HCT116 (cell line): ENCODE measurements around the gene ACSL3. TPM values are rescaled to one million over a fixed set of nuclear protein-coding genes. Genes with fewer than 3 reads are reported as not detected.
A peak's percentile ranks its signal among the peaks of the same experiment; 100 is the strongest.

Source experiments
- ATAC-seq: fragments of 200-7000 bp; cut with Tn5 transposase; 2 replicates; pipeline ENCODE4 v1.9.1; 2020; ENCODE audit warnings: mild to moderate bottlenecking, moderate library complexity
- BruUV-seq: library from RNA; stranded (reverse); fragments of 400-500 nt; replicated peaks from 2 replicates; lab custom pipeline; 2021; lab: Mats Ljungman, UMichigan
- CTCF ChIA-PET: fragments of 300-600 bp; sonication (Branson Sonifier 250); formaldehyde crosslinking; loops from one replicate; lab custom pipeline; 2021; ENCODE audit warnings: antibody characterized with exemption; lab: Charles Lee
- POLR2A ChIA-PET: fragments of 300-600, 350-600 bp; sonication (Branson Sonifier 250); formaldehyde crosslinking; loops from one replicate; lab custom pipeline; 2021; ENCODE audit warnings: antibody characterized with exemption; lab: Charles Lee
- RAD21 ChIA-PET, 2 experiments: fragments of 300-600 bp; sonication (Branson Sonifier 250); formaldehyde crosslinking; loops; one replicate each; lab custom pipeline; 2023; ENCODE audit warnings: low total read pairs in 2 of 2; ENCODE audit not compliant: uncharacterized antibody in 2 of 2, unreplicated experiment in 2 of 2, low non-redundant PET in 1 of 2; lab: Charles Lee
- DNase-seq: peaks from one replicate; pipeline ENCODE4 v3.0.0-alpha.2; 2010; ENCODE audit warnings: low read depth, low spot score
- H2AFZ ChIP-seq: fragments of 200-600 bp; shearing (Covaris generic), sonication (generic); 2 replicates; pipeline ENCODE4 v1.6.1; 2017; ENCODE audit warnings: low read depth, mixed run types, mixed read lengths, antibody characterized with exemption, low read length; ENCODE audit not compliant: poor library complexity, severe bottlenecking
- H3K27ac ChIP-seq: 2 replicates; pipeline ENCODE4 v1.5.1; 2012; ENCODE audit warnings: low read depth, low read length
- H3K27me3 ChIP-seq: fragments of 200-600 bp; sonication (generic); 2 replicates; pipeline ENCODE4 v1.6.1; 2016; ENCODE audit warnings: mixed run types, low read length, mixed read lengths; ENCODE audit not compliant: insufficient read depth
- H3K36me3 ChIP-seq, 2 experiments: fragments of 200-500 bp in 1 of 2; fragments of 200-600 bp in 1 of 2; sonication (Bioruptor generic) in 1 of 2; sonication (generic) in 1 of 2; 2 replicates each; pipeline versions ENCODE4 v1.5.1 to v1.6.1; 2014 to 2016; ENCODE audit warnings: low read length in 2 of 2, inconsistent platforms in 1 of 2, mixed read lengths in 1 of 2, mixed run types in 1 of 2; ENCODE audit not compliant: insufficient read depth in 2 of 2, control insufficient read depth in 1 of 2
- H3K4me1 ChIP-seq, 2 experiments: fragments of 200-600 bp in 1 of 2; sonication (generic) in 1 of 2; 2 replicates each; pipeline versions ENCODE4 v1.5.1 to v1.6.1; 2012 to 2017; ENCODE audit warnings: low read length in 2 of 2, inconsistent platforms in 1 of 2, mild to moderate bottlenecking in 1 of 2, mixed read lengths in 1 of 2, mixed run types in 1 of 2, moderate library complexity in 1 of 2; ENCODE audit not compliant: insufficient read depth in 2 of 2, control insufficient read depth in 1 of 2
- H3K4me2 ChIP-seq: fragments of 200-600 bp; sonication (generic); 2 replicates; pipeline ENCODE4 v1.6.1; 2017; ENCODE audit warnings: mixed run types, low read length, mixed read lengths
- H3K4me3 ChIP-seq, 2 experiments: fragments of 200-600 bp in 1 of 2; sonication (generic) in 1 of 2; replicated peaks in 1 of 2; 2 replicates each; pipeline ENCODE4 v1.5.1; 2011 to 2016; ENCODE audit warnings: low read length in 2 of 2, control low read depth in 1 of 2, low read depth in 1 of 2, mild to moderate bottlenecking in 1 of 2, mixed read lengths in 1 of 2, mixed run types in 1 of 2
- H3K79me2 ChIP-seq: fragments of 200-600 bp; sonication (generic); 2 replicates; pipeline ENCODE4 v1.6.1; 2017; ENCODE audit warnings: mild to moderate bottlenecking, mixed run types, low read length, moderate library complexity, mixed read lengths; ENCODE audit not compliant: insufficient read depth
- H3K9ac ChIP-seq: fragments of 200-600 bp; sonication (generic); 2 replicates; pipeline ENCODE4 v1.6.1; 2016; ENCODE audit warnings: low read length, mixed read lengths
- H3K9me2 ChIP-seq: fragments of 200-600 bp; sonication (generic), shearing (Covaris generic); 2 replicates; pipeline ENCODE4 v1.6.1; 2017; ENCODE audit warnings: mixed run types, mild to moderate bottlenecking, moderate library complexity; ENCODE audit not compliant: insufficient read depth
- H3K9me3 ChIP-seq, 2 experiments: fragments of 200-500 bp in 1 of 2; fragments of 200-600 bp in 1 of 2; sonication (Bioruptor generic) in 1 of 2; sonication (generic) in 1 of 2; 2 replicates each; pipeline ENCODE4 v1.6.1; 2014 to 2017; ENCODE audit warnings: low read length in 2 of 2, mixed read lengths in 2 of 2, inconsistent platforms in 1 of 2, low read depth in 1 of 2, mild to moderate bottlenecking in 1 of 2, mixed run types in 1 of 2, moderate library complexity in 1 of 2; ENCODE audit not compliant: control insufficient read depth in 1 of 2, insufficient read depth in 1 of 2
- H4K20me1 ChIP-seq: fragments of 200-600 bp; sonication (generic), shearing (Covaris generic); 2 replicates; pipeline ENCODE4 v1.6.1; 2017; ENCODE audit warnings: mixed run types, mild to moderate bottlenecking, moderate library complexity; ENCODE audit not compliant: insufficient read depth
- ATF3 ChIP-seq: IDR thresholded peaks from 2 replicates; pipeline ENCODE4 v1.6.1; 2012
- CBX3 ChIP-seq: IDR thresholded peaks from 2 replicates; pipeline ENCODE4 v1.6.1; 2012; ENCODE audit warnings: low read depth
- EGR1 ChIP-seq: IDR thresholded peaks from 2 replicates; pipeline ENCODE4 v1.6.1; 2012; ENCODE audit warnings: low read depth
- ELF1 ChIP-seq: IDR thresholded peaks from 2 replicates; pipeline ENCODE4 v1.6.1; 2012; ENCODE audit warnings: low read depth, borderline replicate concordance
- EZH2phosphoT487 ChIP-seq: fragments of 200-600 bp; IDR thresholded peaks from 2 replicates; pipeline ENCODE4 v1.6.1; 2018; ENCODE audit warnings: antibody characterized with exemption, borderline replicate concordance
- FOSL1 ChIP-seq: IDR thresholded peaks from 2 replicates; pipeline ENCODE4 v1.6.1; 2012; ENCODE audit warnings: low read depth
- POLR2AphosphoS5 ChIP-seq: IDR thresholded peaks from 2 replicates; pipeline ENCODE4 v1.6.1; 2011; ENCODE audit warnings: mild to moderate bottlenecking, low read depth, low read length, moderate library complexity
- SIN3A ChIP-seq: IDR thresholded peaks from 2 replicates; pipeline ENCODE4 v1.6.1; 2012; ENCODE audit warnings: low read depth
- ZBTB33 ChIP-seq: IDR thresholded peaks from 2 replicates; pipeline ENCODE4 v1.6.1; 2011; ENCODE audit warnings: mild to moderate bottlenecking, low read length, moderate library complexity; ENCODE audit not compliant: insufficient replicate concordance; ENCODE audit errors: extremely low read depth
- ZNF274 ChIP-seq: fragments of 200-500 bp; sonication (Bioruptor generic); IDR thresholded peaks from 2 replicates; pipeline ENCODE4 v1.6.1; 2014; ENCODE audit warnings: mild to moderate bottlenecking, low read depth, low read length, inconsistent platforms
- intact Hi-C: fragments of 100-400 bp; cut with micrococcal nuclease; formaldehyde crosslinking; loops from 2 replicates; pipeline ENCODE4 v1.10.0; 2022
- total RNA-seq: library from RNA; stranded (reverse); gene quantifications from one replicate; pipeline ENCODE4 v1.2.1, GENCODE V29; 2021; ENCODE audit not compliant: unreplicated experiment

ACSL3 gene
- total RNA-seq, 1 experiment from 2014 or later, result 142 TPM

- TF ChIP-seq FOSL1, result no peak
- TF ChIP-seq POLR2AphosphoS5, result 0 out of 2 replicates have a peak, but pooled peaks have one; percentile 10
- DNase-seq (no peak), ATAC-seq (no peak)
- H3K9me2 ChIP-seq, result no peaks in the 10 kb centered on the region
- H3K4me1 ChIP-seq, result 0 out of 4 replicates have a peak, but pooled peaks cover 3 to 7% of the 10 kb centered on the region in 2 experiments
- BruUV-seq, result no TSS peak
- H3K79me2 ChIP-seq, result no peaks in the 10 kb centered on the region
- H2AFZ ChIP-seq, result no peak overlapping the region
- intact Hi-C loops, result no loop called here
- POLR2A ChIA-PET, result no interaction called here
- no peak overlapping the region for H3K9ac ChIP-seq
- RAD21 ChIA-PET, result no interaction called here
- H3K9me3 ChIP-seq, result no peaks in the 10 kb centered on the region
- H3K36me3 ChIP-seq, result peaks cover 0 to 3% of the 10 kb centered on the region in 2 experiments; a peak in 1 of 4 replicates
- H3K4me2 ChIP-seq, result no peak overlapping the region
- CTCF ChIA-PET, result no interaction called here
- H3K4me3 ChIP-seq, result no peak overlapping the region
- H4K20me1 ChIP-seq, result no peaks in the 10 kb centered on the region
- no peak overlapping the region for H3K27ac ChIP-seq
- no peaks in the 10 kb centered on the region for H3K27me3 ChIP-seq
Measured at GRCh38 chr2:222943820-222944219, 83.0 kb downstream of the ACSL3 start.

DNA sequence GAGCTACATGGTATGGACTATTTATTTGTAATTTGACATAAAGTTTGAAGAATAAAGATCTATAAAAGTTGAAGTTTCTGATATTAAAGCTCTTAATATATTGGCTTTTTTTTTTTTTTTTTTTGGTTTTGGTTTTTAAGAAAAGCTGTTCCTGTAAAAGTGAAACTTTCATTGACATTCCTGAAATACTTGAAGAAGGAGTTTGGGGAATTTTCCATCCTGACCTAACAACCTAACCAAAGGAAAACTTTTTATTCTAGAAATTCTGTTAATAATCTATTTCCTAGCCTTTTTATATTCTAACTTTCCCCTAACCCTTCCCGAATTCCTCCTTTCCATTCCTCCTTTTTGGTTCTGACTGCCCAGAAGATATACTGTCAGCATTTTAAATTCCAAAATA, 83.7 kb downstream of the ACSL3 start:
- ChIA-PET CTCF (no interaction called here), RAD21 (no interaction called here), POLR2A (interaction anchor here (0.6 kb wide), 1 partner anchor 271 kb away, joined by 4 read pairs; no protein-coding TSS in a partner anchor)
- Histone ChIP-seq H3K4me2 (no peak overlapping the region), H3K9me3 (no peaks in the 10 kb centered on the region), H3K79me2 (no peaks in the 10 kb centered on the region), H3K27ac (no peak overlapping the region), H3K27me3 (no peaks in the 10 kb centered on the region), H2AFZ (no peak overlapping the region), H3K4me1 (0 out of 4 replicates have a peak, but pooled peaks cover 3 to 7% of the 10 kb centered on the region in 2 experiments), H3K9ac (no peak overlapping the region), H4K20me1 (no peaks in the 10 kb centered on the region), H3K9me2 (no peaks in the 10 kb centered on the region)
- BruUV-seq, result no TSS peak
- DNase-seq (no peak), ATAC-seq (no peak)
- intact Hi-C loops, result no loop called here
- TF ChIP-seq FOSL1 (no peak), EGR1 (no peak), ATF3 (no peak), SIN3A (no peak), ELF1 (no peak), CBX3 (no peak), EZH2phosphoT487 (no peak), ZBTB33 (no peak), ZNF274 (no peak)
- TF ChIP-seq, all 23 proteins: peak for 0
- H3K36me3 ChIP-seq, result peaks cover 0 to 3% of the 10 kb centered on the region in 2 experiments; a peak in 1 of 4 replicates
- no peak overlapping the region for H3K4me3 ChIP-seq
